ENCODE results near the gene UFC1. TPM values are rescaled to one million over a fixed set of nuclear protein-coding genes. Genes with fewer than 3 reads are reported as not detected.
"Not testable (repeated sequence)": the region's sequence is repeated elsewhere in the genome, so short reads cannot be mapped to it uniquely, and the experiment has no call there.

UFC1 gene
- 10 to 100 TPM; 82.6 to 91.0 (median 89.1) TPM for total RNA-seq
- polyA plus RNA-seq = 99.9 TPM
- long read RNA-seq, donor 1, transcript UFC1-201 (6 exons, 1,114 nt) = major isoform, 46 of 54 reads
- long read RNA-seq, donor 1, partial matches to known transcripts = 1 of 54 reads
- long read RNA-seq, donor 1, other reads (novel, unspliced or antisense) = 6 of 54 reads
- long read RNA-seq, donor 2, transcript UFC1-201 (6 exons, 1,114 nt) = major isoform, 35 of 43 reads
- long read RNA-seq, donor 2, partial matches to known transcripts = 1 of 43 reads
- long read RNA-seq, donor 2, other reads (novel, unspliced or antisense) = 4 of 43 reads
- long read RNA-seq, donor 3, transcript UFC1-201 (6 exons, 1,114 nt) = major isoform, 46 of 52 reads
- long read RNA-seq, donor 3, partial matches to known transcripts = 0 of 52 reads
- long read RNA-seq, donor 3, other reads (novel, unspliced or antisense) = 4 of 52 reads
- long read RNA-seq, donor 4, transcript UFC1-201 (6 exons, 1,114 nt) = major isoform, 33 of 36 reads
- long read RNA-seq, donor 4, partial matches to known transcripts = 1 of 36 reads
- long read RNA-seq, donor 4, other reads (novel, unspliced or antisense) = 1 of 36 reads

DNA sequence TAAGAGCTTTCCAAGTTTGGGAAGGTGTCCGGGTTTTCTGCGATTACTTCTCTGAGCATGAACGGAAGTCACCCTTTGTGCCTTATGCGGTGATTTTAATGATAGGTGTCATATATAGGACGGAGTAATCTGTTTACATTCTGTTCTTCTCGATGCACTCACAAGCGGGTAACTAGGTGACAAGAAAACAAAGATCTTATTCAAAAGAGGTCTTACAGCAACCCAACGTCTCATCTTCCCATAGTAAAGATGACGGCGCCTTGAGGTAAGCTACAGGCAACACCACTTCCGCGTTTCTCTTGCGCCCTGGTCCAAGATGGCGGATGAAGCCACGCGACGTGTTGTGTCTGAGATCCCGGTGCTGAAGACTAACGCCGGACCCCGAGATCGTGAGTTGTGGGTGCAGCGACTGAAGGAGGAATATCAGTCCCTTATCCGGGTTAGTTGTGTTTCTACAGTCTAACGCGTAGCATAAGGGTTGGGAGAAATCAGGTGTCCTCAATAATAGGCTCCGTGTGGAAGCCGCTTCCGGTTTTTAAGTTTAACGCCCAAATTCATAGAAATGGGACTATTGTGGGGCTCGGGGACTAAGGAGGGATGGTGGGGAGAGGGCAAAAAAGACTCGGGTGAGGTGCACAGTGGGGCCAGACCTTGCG lies at the start of gene UFC1:
Gene UFC1, plus strand, starts transcription at position 297 of the 656 bp plus-strand sequence. Its CDS starts 20 bp downstream, at position 317.
- WGBS = under 1% methylated on average over 33 of the region's 33 CpGs
- H3K27ac ChIP-seq (ENCODE audit: low read length) = peak within 1 kb of the TSS; percentile 97
- H3K4me1 ChIP-seq (ENCODE audit: control insufficient read depth, insufficient read depth, low read length) = peaks cover 2% of the 10 kb centered on the region
- H3K9me3 ChIP-seq (ENCODE audit: control insufficient read depth, low read length) = no peaks in the 10 kb centered on the region
- DNase-seq (peak; percentile 80 to 91 (median 88)), ATAC-seq (peak; percentile 91 to 93)
- intact Hi-C loops (cut with DNase I) = no loop called here
- H3K4me3 ChIP-seq (ENCODE audit: low read length) = peak within 1 kb of the TSS; percentile 93
- no peaks in the 10 kb centered on the region for H3K27me3 ChIP-seq (ENCODE audit: control insufficient read depth, insufficient read depth)

DNA sequence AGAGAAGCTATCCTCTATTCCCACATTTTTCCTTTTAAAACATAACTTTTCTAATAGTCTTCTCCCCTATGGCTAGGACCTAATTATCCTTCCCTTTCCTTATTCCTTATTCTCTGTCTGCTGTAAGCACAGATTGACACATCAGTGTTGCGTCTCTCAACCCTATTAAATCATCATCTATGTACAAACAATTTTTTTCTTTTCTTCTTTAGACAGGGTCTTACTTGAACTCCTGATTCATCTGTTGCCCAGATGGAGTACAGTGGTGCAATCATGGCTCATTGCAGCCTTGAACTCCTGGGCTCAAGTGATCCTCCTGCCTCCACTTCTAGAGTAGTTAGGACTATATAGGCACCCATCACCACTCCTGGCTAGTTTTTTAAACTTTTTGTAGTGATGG lies 47.3 kb upstream of the UFC1 start:
- H3K4me1 ChIP-seq (ENCODE audit: control insufficient read depth, insufficient read depth, low read length) = no peaks in the 10 kb centered on the region
- no peak for ATAC-seq
- intact Hi-C loops (cut with DNase I) = no loop called here
- no peak overlapping the region for H3K4me3 ChIP-seq (ENCODE audit: low read length)
- H3K27me3 ChIP-seq (ENCODE audit: control insufficient read depth, insufficient read depth) = no peaks in the 10 kb centered on the region
- H3K9me3 ChIP-seq (ENCODE audit: control insufficient read depth, low read length) = no peaks in the 10 kb centered on the region
- no peak for DNase-seq
- H3K27ac ChIP-seq (ENCODE audit: low read length) = no peak overlapping the region
- 94% methylated on average over 1 of the region's 1 CpG for WGBS

DNA sequence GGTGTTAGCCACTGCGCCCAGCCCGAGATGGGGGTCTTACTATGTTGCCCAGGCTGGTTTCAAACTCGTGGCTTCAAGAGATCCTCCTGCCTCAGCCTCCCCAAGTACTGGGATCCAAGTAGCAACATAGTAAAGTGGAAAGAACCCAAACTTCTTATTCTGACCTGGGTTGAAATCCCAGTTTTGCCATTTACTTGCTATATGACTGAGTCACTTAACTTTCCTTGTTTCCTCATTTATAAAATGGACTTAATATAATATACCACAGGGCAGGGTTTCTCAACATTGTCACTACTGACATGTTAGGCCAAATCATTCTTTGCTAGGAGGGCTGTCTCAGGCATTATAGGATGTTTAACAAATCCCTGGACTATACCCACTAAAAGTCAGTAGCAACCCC lies 42.7 kb upstream of the UFC1 start:
- Histone ChIP-seq H3K27me3 (ENCODE audit: control insufficient read depth, insufficient read depth) (no peaks in the 10 kb centered on the region), H3K4me1 (ENCODE audit: control insufficient read depth, insufficient read depth, low read length) (peaks cover 7% of the 10 kb centered on the region), H3K4me3 (ENCODE audit: low read length) (no peak overlapping the region), H3K9me3 (ENCODE audit: control insufficient read depth, low read length) (no peaks in the 10 kb centered on the region), H3K27ac (ENCODE audit: low read length) (no peak overlapping the region)
- 91% methylated on average over 3 of the region's 3 CpGs for WGBS
- intact Hi-C loops (cut with DNase I) = no loop called here
- ATAC-seq = no peak
- no peak for DNase-seq

DNA sequence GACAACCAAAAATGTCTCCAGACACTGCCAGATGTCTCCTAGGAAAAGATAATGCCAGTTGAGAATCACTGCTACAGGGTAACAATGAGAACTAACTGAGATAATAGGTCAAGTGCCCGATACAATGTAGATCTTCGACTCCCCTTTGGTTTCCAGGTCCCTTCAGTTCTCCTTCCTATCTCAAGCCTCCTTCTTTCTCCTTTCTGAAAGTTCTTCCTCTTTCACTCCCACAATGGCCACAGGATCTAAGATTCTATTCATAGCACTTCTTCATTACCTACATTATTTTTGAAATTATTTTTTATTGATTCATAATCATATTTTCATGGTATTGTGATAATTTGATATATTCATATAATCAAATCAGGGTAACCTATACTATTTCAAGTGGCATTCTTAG lies 42.3 kb upstream of the UFC1 start:
- ATAC-seq (no peak), DNase-seq (no peak)
- H3K4me3 ChIP-seq (ENCODE audit: low read length) = no peak overlapping the region
- intact Hi-C loops (cut with DNase I) = no loop called here
- no peaks in the 10 kb centered on the region for H3K9me3 ChIP-seq (ENCODE audit: control insufficient read depth, low read length)
- WGBS = 66% methylated on average over 2 of the region's 2 CpGs
- H3K27ac ChIP-seq (ENCODE audit: low read length) = no peak overlapping the region
- H3K4me1 ChIP-seq (ENCODE audit: control insufficient read depth, insufficient read depth, low read length) = peaks cover 7% of the 10 kb centered on the region
- H3K27me3 ChIP-seq (ENCODE audit: control insufficient read depth, insufficient read depth) = no peaks in the 10 kb centered on the region

DNA sequence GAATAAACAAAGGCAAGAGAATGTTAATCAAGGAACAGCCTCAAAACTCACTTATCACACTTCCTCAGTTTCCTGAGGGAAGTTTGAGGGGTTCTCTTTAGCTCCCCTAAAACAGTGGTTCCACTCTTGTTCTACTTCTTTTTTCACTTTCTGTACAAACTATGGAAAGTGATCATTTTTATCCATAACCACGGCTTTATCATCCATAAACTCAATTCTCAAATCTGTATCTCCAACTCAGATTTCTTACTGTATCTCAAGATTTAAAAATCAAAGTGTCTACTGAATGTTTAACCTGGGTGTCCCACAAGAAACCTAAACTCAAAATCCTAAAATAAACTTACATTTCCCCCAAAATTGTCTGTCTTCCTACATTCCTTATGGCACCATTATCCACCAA lies 39.9 kb upstream of the UFC1 start:
- Histone ChIP-seq H3K4me1 (ENCODE audit: control insufficient read depth, insufficient read depth, low read length) (peaks cover 11% of the 10 kb centered on the region), H3K9me3 (ENCODE audit: control insufficient read depth, low read length) (no peaks in the 10 kb centered on the region), H3K27ac (ENCODE audit: low read length) (no peak overlapping the region), H3K27me3 (ENCODE audit: control insufficient read depth, insufficient read depth) (no peaks in the 10 kb centered on the region), H3K4me3 (ENCODE audit: low read length) (no peak overlapping the region)
- DNase-seq = no peak
- 67% methylated on average over 1 of the region's 1 CpG for WGBS
- ATAC-seq = no peak
- intact Hi-C loops (cut with DNase I) = no loop called here

DNA sequence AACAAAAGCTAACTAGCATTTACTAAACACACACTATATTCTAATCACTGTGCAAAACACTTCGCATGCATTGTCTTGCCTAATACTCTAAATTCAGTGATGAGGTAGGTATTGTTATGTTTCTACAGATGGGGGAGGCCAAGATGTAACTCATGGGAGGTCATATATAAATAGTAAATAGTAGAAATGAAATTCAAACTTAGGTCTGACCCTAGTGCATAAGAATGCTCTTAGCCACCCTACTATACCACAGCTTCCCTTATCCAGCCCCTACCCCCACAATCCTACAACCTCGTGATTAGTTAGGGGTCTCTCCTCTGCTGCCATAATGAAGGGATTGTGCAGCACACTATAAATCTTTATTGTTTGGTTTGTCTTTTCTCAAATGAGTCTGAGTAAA lies 39.2 kb upstream of the UFC1 start:
- DNase-seq = no peak

DNA sequence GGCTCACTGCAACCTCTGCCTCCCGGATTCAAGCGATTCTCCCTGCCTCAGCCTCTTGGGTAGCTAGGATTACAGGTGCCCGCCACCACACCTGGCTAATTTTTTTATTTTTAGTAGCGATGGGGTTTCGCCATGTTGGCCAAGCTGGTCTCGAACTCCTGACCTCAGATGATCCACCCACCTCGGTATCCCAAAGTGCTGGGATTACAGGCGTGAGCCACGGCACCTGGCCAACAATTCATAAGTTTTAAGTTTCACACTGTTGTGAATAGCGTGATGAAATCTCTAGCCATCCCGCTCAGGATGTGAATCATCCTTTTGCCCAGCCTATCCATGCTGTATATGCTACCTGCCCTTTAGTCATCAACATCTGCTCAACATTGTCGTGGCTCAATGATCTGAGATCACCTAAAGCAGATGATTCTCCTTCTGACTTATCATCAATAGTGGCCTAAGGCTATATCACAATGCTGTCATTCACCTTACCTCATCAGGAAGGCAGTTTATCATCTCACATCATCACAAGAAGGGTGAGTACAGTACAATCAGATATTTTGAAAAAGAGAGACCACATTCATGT lies 38.6 kb upstream of the UFC1 start:
- no peak for ATAC-seq
- Histone ChIP-seq H3K27me3 (ENCODE audit: control insufficient read depth, insufficient read depth) (no peaks in the 10 kb centered on the region), H3K9me3 (ENCODE audit: control insufficient read depth, low read length) (no peaks in the 10 kb centered on the region), H3K4me1 (ENCODE audit: control insufficient read depth, insufficient read depth, low read length) (peaks cover 16% of the 10 kb centered on the region), H3K27ac (ENCODE audit: low read length) (no peak overlapping the region), H3K4me3 (ENCODE audit: low read length) (no peak overlapping the region)
- WGBS = 91% methylated on average over 12 of the region's 12 CpGs
- intact Hi-C loops (cut with DNase I) = no loop called here
- DNase-seq = no peak

More for the DNA sequence above, 39.2 kb upstream of the UFC1 start:
- no peaks in the 10 kb centered on the region for H3K9me3 ChIP-seq (ENCODE audit: control insufficient read depth, low read length)
- H3K27ac ChIP-seq (ENCODE audit: low read length) = no peak overlapping the region
- no peak overlapping the region for H3K4me3 ChIP-seq (ENCODE audit: low read length)
- H3K27me3 ChIP-seq (ENCODE audit: control insufficient read depth, insufficient read depth) = no peaks in the 10 kb centered on the region
- intact Hi-C loops (cut with DNase I) = no loop called here
- 77% methylated on average over 2 of the region's 2 CpGs for WGBS
- ATAC-seq = no peak
- peaks cover 16% of the 10 kb centered on the region for H3K4me1 ChIP-seq (ENCODE audit: control insufficient read depth, insufficient read depth, low read length)

DNA sequence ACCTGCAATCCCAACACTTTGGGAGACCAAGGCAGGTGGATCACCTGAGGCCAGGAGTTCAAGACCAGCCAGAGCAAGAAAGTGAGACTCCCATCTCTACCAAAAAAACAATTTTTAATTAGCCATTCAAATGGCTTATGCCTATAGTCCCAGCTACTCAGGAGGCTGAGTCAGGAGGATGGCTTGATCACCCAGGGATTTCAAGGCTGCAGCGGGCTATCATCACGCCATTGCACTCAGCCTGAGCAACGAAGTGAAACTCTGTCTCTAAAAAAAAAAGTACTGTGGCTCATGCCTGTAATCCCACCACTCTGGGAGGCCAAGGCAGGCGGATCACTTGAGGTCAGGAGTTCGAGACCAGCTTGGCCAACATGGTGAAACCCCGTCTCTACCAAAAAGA lies 37.8 kb upstream of the UFC1 start:
- DNase-seq; intact Hi-C loops (cut with DNase I); H3K9me3 ChIP-seq (ENCODE audit: control insufficient read depth, low read length); H3K27ac ChIP-seq (ENCODE audit: low read length); H3K4me3 ChIP-seq (ENCODE audit: low read length); ATAC-seq; H3K27me3 ChIP-seq (ENCODE audit: control insufficient read depth, insufficient read depth): not testable (repeated sequence)
- 88% methylated on average over 6 of the region's 6 CpGs for WGBS
- H3K4me1 ChIP-seq (ENCODE audit: control insufficient read depth, insufficient read depth, low read length) = peaks cover 16% of the 10 kb centered on the region

DNA sequence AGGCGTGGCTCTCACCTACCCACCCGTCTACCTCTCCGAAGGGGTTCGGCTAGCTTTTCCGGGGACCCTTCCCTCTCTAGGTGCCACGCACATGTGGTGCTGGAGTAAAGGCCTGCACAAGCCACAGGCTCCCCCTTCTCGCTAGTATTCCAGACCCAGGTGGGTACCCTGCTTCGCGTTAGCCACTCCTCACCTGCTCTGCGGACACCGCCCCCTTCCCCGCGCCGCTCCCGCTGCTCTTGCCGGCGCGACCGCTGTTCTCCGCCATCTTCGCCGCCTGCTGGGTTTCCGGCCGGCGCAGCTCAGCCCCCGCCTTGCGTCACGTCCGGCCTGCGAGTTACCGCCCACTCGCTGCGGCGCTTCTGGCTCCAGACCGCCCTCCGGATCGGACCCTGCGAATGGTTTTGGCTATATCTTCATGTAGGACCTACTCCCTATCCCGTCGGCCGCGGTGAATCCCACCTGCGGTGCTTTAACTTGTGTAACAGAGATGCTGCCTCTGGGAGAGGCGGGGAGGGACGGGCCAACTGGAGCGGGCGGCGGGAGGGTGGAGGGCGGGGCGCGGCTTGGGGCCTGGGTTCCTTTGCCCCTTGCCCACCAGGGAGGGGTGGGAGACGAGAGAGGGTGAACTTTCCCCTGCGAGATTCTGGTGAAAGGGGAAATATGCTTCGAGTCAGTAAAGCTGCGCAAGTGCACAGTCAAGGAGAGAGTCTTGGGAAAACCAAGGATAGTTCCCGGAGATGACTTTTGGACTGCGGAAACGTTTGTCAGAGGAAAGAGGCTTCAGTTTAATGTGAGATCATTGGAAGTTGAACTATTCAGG lies 35.8 kb upstream of the UFC1 start, which contains the start of the genes NIT1 and PFDN2:
Gene NIT1, plus strand, starts transcription at position 347 of the 823 bp plus-strand sequence. Its CDS starts 72 bp downstream, at position 419.
Gene PFDN2, minus strand, starts transcription at position 279 of the 823 bp plus-strand sequence. Its CDS starts 11 bp downstream, at position 268.
- ATAC-seq (peak; percentile 93), DNase-seq (peak; percentile 91 to 95 (median 94))
- Histone ChIP-seq H3K4me3 (ENCODE audit: low read length) (peak within 1 kb of the TSS; percentile 92), H3K27ac (ENCODE audit: low read length) (peak within 1 kb of the TSS; percentile 90), H3K4me1 (ENCODE audit: control insufficient read depth, insufficient read depth, low read length) (peaks cover 16% of the 10 kb centered on the region), H3K9me3 (ENCODE audit: control insufficient read depth, low read length) (no peaks in the 10 kb centered on the region), H3K27me3 (ENCODE audit: control insufficient read depth, insufficient read depth) (no peaks in the 10 kb centered on the region)
- intact Hi-C loops (cut with DNase I) = no loop called here
- WGBS = under 1% methylated on average over 58 of the region's 58 CpGs

Data from right cardiac atrium (tissue), 5 donors.